Kidney (tissue), 14 donors: ENCODE measurements around the gene ETV6. TPM values are rescaled to one million over a fixed set of nuclear protein-coding genes. Genes with fewer than 3 reads are reported as not detected.

Source experiments
- DNase-seq, 5 donors: peaks; one replicate each; pipeline ENCODE4 v3.0.0-alpha.2; 2013 to 2020
- FAIRE-seq: peaks from 2 replicates; lab custom pipeline; 2012; peaks lifted over from hg19 to GRCh38; lab: Jason Lieb, UNC
- H3K27ac ChIP-seq, 2 donors: one replicate each; pipeline ENCODE4 v1.7.0; 2013; ENCODE audit warnings: low read depth in 2 of 2, low read length in 2 of 2, inconsistent platforms in 1 of 2
- H3K27me3 ChIP-seq: one replicate; pipeline ENCODE4 v1.7.1; 2013; ENCODE audit warnings: low read length, inconsistent platforms; ENCODE audit not compliant: control insufficient read depth, insufficient read depth
- H3K36me3 ChIP-seq, 3 donors: one replicate each; pipeline versions ENCODE4 v1.7.0 to v1.7.1; 2013; ENCODE audit warnings: low read length in 3 of 3, control low read depth in 1 of 3, inconsistent platforms in 1 of 3; ENCODE audit not compliant: insufficient read depth in 3 of 3, control insufficient read depth in 2 of 3
- H3K4me1 ChIP-seq, 3 donors: one replicate each; pipeline versions ENCODE4 v1.7.0 to v1.7.1; 2013; ENCODE audit warnings: low read length in 3 of 3, inconsistent platforms in 1 of 3, low read depth in 1 of 3; ENCODE audit not compliant: control insufficient read depth in 2 of 3, insufficient read depth in 2 of 3
- H3K4me3 ChIP-seq, 3 donors: one replicate each; pipeline versions ENCODE4 v1.7.0 to v1.8.1; 2013; ENCODE audit warnings: low read length in 3 of 3, control low read depth in 1 of 3, inconsistent platforms in 1 of 3
- H3K9ac ChIP-seq, 3 donors: one replicate each; pipeline versions ENCODE4 v1.7.0 to v1.7.1; 2013; ENCODE audit warnings: low read length in 3 of 3, control low read depth in 1 of 3, inconsistent platforms in 1 of 3
- H3K9me3 ChIP-seq, 3 donors: one replicate each; pipeline versions ENCODE4 v1.7.0 to v1.7.1; 2013; ENCODE audit warnings: low read length in 3 of 3, control low read depth in 1 of 3, inconsistent platforms in 1 of 3; ENCODE audit not compliant: control insufficient read depth in 2 of 3, insufficient read depth in 1 of 3
- intact Hi-C: fragments of 100-400 bp; cut with DNase I; formaldehyde crosslinking; loops from one replicate; pipeline ENCODE4 v1.11.1; 2022
- polyA plus RNA-seq: library from polyadenylated mRNA; stranded (reverse); fragments of 350-450 nt; fragmentation: Illumina TruSeq; extraction: RNeasy Lipid Tissue Mini Kit (QIAGEN cat#74804); gene quantifications from one replicate; pipeline ENCODE4 v1.2.3, GENCODE V29; 2014; ENCODE audit warnings: low read depth, low replicate concordance; ENCODE audit not compliant: insufficient read depth
- total RNA-seq: library from RNA; stranded (reverse); fragmentation: NEBNext Ultra II Directional; extraction: Animal tissue kit (Norgen Biotek cat#: 25700); gene quantifications from one replicate; pipeline ENCODE4 v1.2.1, GENCODE V29; 2021
- TF ChIP-seq, protein P1 (sequence below): IDR thresholded peaks from 3 replicates; pipeline ENCODE4 v1.5.1; 2012; ENCODE audit warnings: mild to moderate bottlenecking, moderate library complexity, borderline replicate concordance; ENCODE audit not compliant: insufficient read depth; ENCODE audit errors: extremely low read depth
- donor health status: control.
- donor health status: control.
- donor health status: control.
- donor health status: control.
- donor health status: control.
- donor health status: DM: yes; HTN: yes; CAD: no.
- donor health status: Normal renal cell carcinoma (clear cell type).

Gene ETV6
- total and polyA plus RNA-seq, 2 donors from 2014 or later: 5.2 to 59.8 TPM

- TF ChIP-seq, protein P1, sequence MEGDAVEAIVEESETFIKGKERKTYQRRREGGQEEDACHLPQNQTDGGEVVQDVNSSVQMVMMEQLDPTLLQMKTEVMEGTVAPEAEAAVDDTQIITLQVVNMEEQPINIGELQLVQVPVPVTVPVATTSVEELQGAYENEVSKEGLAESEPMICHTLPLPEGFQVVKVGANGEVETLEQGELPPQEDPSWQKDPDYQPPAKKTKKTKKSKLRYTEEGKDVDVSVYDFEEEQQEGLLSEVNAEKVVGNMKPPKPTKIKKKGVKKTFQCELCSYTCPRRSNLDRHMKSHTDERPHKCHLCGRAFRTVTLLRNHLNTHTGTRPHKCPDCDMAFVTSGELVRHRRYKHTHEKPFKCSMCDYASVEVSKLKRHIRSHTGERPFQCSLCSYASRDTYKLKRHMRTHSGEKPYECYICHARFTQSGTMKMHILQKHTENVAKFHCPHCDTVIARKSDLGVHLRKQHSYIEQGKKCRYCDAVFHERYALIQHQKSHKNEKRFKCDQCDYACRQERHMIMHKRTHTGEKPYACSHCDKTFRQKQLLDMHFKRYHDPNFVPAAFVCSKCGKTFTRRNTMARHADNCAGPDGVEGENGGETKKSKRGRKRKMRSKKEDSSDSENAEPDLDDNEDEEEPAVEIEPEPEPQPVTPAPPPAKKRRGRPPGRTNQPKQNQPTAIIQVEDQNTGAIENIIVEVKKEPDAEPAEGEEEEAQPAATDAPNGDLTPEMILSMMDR: no peak
- FAIRE-seq: no peak
Observed at GRCh38 chr12:11787437-11787836, 138.0 kb downstream of the ETV6 start.

DNA sequence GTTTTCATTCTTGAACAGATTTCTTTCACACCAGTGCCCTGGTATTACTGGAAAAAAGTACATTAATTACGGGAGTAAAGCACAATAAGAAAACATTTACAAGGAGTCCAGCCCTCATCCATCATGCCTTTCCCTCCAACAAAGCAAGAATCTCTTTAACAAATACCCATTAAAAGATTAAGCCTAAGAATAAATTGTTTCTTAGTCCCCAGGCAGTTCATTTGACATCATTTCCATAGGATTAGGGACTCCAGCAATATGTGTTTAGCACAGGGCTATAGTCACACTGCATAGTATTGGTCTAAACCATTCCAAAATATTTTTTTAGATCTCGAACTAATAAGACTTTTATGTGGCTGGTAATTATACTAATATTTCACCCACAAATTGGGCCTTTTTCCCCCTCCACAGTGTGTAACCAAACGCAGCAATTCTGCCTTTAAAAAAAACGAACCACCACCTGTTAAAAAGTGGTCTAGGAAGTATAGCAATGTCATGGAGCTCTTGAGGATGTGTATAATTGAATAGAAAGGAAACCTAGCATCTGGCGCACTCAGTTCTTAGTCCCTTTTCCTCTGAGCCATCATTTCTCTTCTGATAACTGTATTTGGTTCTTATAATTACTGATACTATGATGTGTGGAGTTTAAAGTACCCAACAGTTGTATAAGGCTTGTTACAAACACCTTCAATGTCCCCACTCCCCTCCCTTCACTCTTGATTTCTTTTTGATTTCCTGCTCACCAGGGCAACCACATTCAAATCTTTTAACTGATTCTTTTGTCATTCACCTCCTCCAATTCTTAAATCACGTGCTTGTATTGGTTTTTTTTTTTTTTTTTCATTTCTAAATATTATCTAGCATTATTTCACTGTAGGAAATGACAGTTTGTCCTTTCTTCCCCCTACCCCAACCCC is 138.7 kb downstream of the ETV6 start:
- no peak for FAIRE-seq
- Histone ChIP-seq H3K27me3 (no peaks in the 10 kb centered on the region), H3K9ac (no peak overlapping the region), H3K4me1 (peaks cover 0 to 5% (median 0%) of the 10 kb centered on the region in 3 donors), H3K36me3 (no peaks in the 10 kb centered on the region), H3K9me3 (no peaks in the 10 kb centered on the region), H3K27ac (no peak overlapping the region), H3K4me3 (no peak overlapping the region)
- TF ChIP-seq, protein P1: no peak
- intact Hi-C loops: no loop called here
- DNase-seq: no peak

More at GRCh38 chr12:11787437-11787836, 138.0 kb downstream of the ETV6 start:
- DNase-seq: no peak
- H3K9ac ChIP-seq: no peak overlapping the region
- H3K4me3 ChIP-seq: no peak overlapping the region
- no peaks in the 10 kb centered on the region for H3K36me3 ChIP-seq
- no peaks in the 10 kb centered on the region for H3K9me3 ChIP-seq
- no peak overlapping the region for H3K27ac ChIP-seq
- intact Hi-C loops: no loop called here
- no peaks in the 10 kb centered on the region for H3K27me3 ChIP-seq
- peaks cover 0 to 5% (median 0%) of the 10 kb centered on the region in 3 donors for H3K4me1 ChIP-seq

DNA sequence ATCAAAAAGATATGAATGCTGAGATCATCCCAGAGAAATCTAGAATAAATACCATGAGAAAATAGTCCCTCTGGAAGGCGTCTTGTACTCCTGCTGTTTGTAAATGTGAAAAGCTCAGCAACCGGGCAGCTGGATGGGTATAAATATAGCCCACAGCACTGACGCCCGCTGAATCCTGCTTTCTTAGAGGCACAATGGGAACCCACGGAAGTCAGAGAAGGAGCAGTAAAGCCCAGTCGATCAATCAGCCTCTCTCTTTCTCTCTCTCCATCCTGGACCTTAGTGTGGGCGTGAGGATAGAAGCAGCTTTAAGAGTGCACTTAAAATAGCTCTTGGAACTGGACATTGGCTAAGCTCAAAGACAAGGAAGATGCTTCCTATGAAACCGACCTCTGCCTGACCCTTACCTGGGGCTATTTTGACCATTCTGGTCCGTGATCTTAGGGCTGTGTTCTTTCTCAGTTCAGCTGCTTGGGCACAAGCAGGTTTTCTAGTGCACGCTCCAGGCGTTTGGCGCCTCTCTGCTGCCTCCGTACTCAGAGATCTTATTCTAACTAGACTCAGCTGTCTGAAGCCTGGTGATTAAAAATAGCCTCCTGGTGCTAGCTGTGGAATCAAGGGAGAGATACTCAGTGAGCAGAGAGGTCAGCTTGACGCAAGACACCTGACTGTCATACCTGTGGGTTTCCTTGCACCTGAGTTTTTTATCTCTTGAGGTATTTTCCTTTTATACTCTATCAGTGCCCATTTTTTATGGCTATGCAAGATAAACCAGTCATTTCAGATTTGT is 144.6 kb downstream of the ETV6 start:
- intact Hi-C loops: no loop called here
- FAIRE-seq (no peak), DNase-seq (peak in 3 of 5 donors; percentile 18 to 39 (median 32))
- Histone ChIP-seq H3K9ac (no peak overlapping the region), H3K9me3 (no peaks in the 10 kb centered on the region), H3K4me3 (no peak overlapping the region), H3K27me3 (no peaks in the 10 kb centered on the region), H3K36me3 (no peaks in the 10 kb centered on the region), H3K4me1 (peaks cover 0 to 15% (median 0%) of the 10 kb centered on the region in 3 donors), H3K27ac (no peak overlapping the region)
- TF ChIP-seq, protein P1: no peak
